K562 (cell line): ENCODE measurements around the gene ELOVL2. TPM values are rescaled to one million over a fixed set of nuclear protein-coding genes. Genes with fewer than 3 reads are reported as not detected.

Source experiments
- ATAC-seq: fragments of 200-7000 bp; cut with Tn5 transposase; 3 replicates; pipeline ENCODE4 v1.9.1; 2020; ENCODE audit warnings: moderate library complexity
- BruUV-seq: library from RNA; stranded (reverse); fragments of 400-500 nt; replicated peaks from 2 replicates; lab custom pipeline; 2021; lab: Mats Ljungman, UMichigan
- CTCF ChIA-PET: fragments of 300-600 bp; formaldehyde crosslinking; extraction: SDS; loops from one replicate; lab custom pipeline; 2021; ENCODE audit warnings: low intra/inter-chr PET ratio; lab: Yijun Ruan, JAX
- POLR2A ChIA-PET: fragments of 300-600, 350-650 bp; sonication (Branson Sonifier 250); formaldehyde crosslinking; extraction: SDS; loops from one replicate; lab custom pipeline; 2021; ENCODE audit warnings: antibody characterized with exemption, inconsistent platforms; lab: Yijun Ruan, JAX
- DNase-seq, 4 experiments: peaks; one replicate each; pipeline versions ENCODE4 v3.0.0 to v3.0.0-alpha.2; 2011 to 2018; ENCODE audit warnings: low spot score in 3 of 4, mixed read lengths in 3 of 4; ENCODE audit errors: extremely low read depth in 1 of 4
- FAIRE-seq: peaks from 2 replicates; lab custom pipeline; 2011; peaks lifted over from hg19 to GRCh38; lab: Jason Lieb, UNC
- H2AFZ ChIP-seq: 2 replicates; pipeline ENCODE4 v1.6.0; 2011; ENCODE audit warnings: low read depth, low read length, control low read depth, inconsistent platforms
- H3K27ac ChIP-seq: fragments of 200-600 bp; 3 replicates; pipeline ENCODE4 v1.8.0; 2011; ENCODE audit warnings: low read depth, mild to moderate bottlenecking, control low read depth, inconsistent platforms, low read length, moderate library complexity, mixed read lengths; ENCODE audit errors: extremely low read depth
- H3K27me3 ChIP-seq, 2 experiments: fragments of 300-600 bp in 1 of 2; 2 replicates in 1 of 2; 3 replicates in 1 of 2; pipeline versions ENCODE4 v1.6.0 to v1.8.0; 2011; ENCODE audit warnings: inconsistent platforms in 2 of 2, low read length in 2 of 2, mild to moderate bottlenecking in 1 of 2, mixed read lengths in 1 of 2, moderate library complexity in 1 of 2; ENCODE audit not compliant: control insufficient read depth in 2 of 2, insufficient read depth in 2 of 2
- H3K36me3 ChIP-seq: fragments of 300-600 bp; 3 replicates; pipeline ENCODE4 v1.8.0; 2011; ENCODE audit warnings: mild to moderate bottlenecking, low read length, inconsistent platforms; ENCODE audit not compliant: control insufficient read depth, insufficient read depth
- H3K4me1 ChIP-seq, 2 experiments: fragments of 200-600 bp in 1 of 2; replicated peaks in 1 of 2; 2 replicates in 1 of 2; 3 replicates in 1 of 2; pipeline versions ENCODE4 v1.5.1 to v1.8.0; 2011; ENCODE audit warnings: inconsistent platforms in 2 of 2, low read length in 2 of 2, mild to moderate bottlenecking in 1 of 2, mixed read lengths in 1 of 2, moderate library complexity in 1 of 2; ENCODE audit not compliant: control insufficient read depth in 2 of 2, insufficient read depth in 2 of 2
- H3K4me2 ChIP-seq: 2 replicates; pipeline ENCODE4 v1.6.1; 2011; ENCODE audit warnings: low read length, control low read depth, inconsistent platforms, mixed read lengths; ENCODE audit not compliant: insufficient read depth
- H3K4me3 ChIP-seq: fragments of 200-600 bp; sonication (generic), shearing (Covaris generic); 2 replicates; pipeline ENCODE4 v1.5.1; 2016; ENCODE audit warnings: control low read depth, inconsistent platforms
- H3K79me2 ChIP-seq: fragments of 200-600 bp; 3 replicates; pipeline ENCODE4 v1.8.0; 2011; ENCODE audit warnings: low read length, inconsistent platforms; ENCODE audit not compliant: control insufficient read depth, insufficient read depth
- H3K9ac ChIP-seq, 2 experiments: 2 replicates each; pipeline versions ENCODE4 v1.6.0 to v1.6.1; 2011; ENCODE audit warnings: low read depth in 2 of 2, low read length in 2 of 2, control low read depth in 1 of 2, inconsistent platforms in 1 of 2, mild to moderate bottlenecking in 1 of 2, mixed read lengths in 1 of 2; ENCODE audit not compliant: insufficient read depth in 1 of 2
- H3K9me1 ChIP-seq: one replicate; pipeline ENCODE4 v1.6.0; 2011; ENCODE audit warnings: inconsistent platforms, mild to moderate bottlenecking, low read length, moderate library complexity; ENCODE audit not compliant: control insufficient read depth, insufficient read depth
- H3K9me3 ChIP-seq: replicated peaks from 2 replicates; pipeline ENCODE4 v1.5.1; 2011; ENCODE audit warnings: low read depth, low read length, inconsistent platforms; ENCODE audit not compliant: control insufficient read depth, insufficient read depth
- H4K20me1 ChIP-seq: replicated peaks from 2 replicates; pipeline ENCODE4 v1.6.1; 2011; ENCODE audit warnings: low read length, inconsistent platforms, mixed read lengths; ENCODE audit not compliant: control insufficient read depth, insufficient read depth
- ASH1L ChIP-seq: fragments of 450-650 bp; IDR thresholded peaks from 2 replicates; pipeline ENCODE4 v1.6.1; 2018; ENCODE audit warnings: borderline replicate concordance, mild to moderate bottlenecking, low read depth; ENCODE audit not compliant: partially characterized antibody
- CBX5 ChIP-seq: IDR thresholded peaks from 2 replicates; pipeline ENCODE4 v1.6.1; 2014; ENCODE audit warnings: low read depth, borderline replicate concordance
- HMG20A ChIP-seq: fragments of 450-650 bp; formaldehyde crosslinking; conservative IDR thresholded peaks from 2 replicates; pipeline ENCODE4 v1.4.0; 2020; ENCODE audit warnings: mild to moderate bottlenecking, mixed read lengths
- POLR2G ChIP-seq: fragments of 200-400 bp; formaldehyde crosslinking; IDR thresholded peaks from 2 replicates; pipeline ENCODE4 v1.6.1; 2017; ENCODE audit warnings: low read depth, mild to moderate bottlenecking, antibody characterized with exemption, low read length, moderate library complexity
- TCF7L2 ChIP-seq: fragments of 150-350 bp; IDR thresholded peaks from 2 replicates; pipeline ENCODE4 v1.6.1; 2016; ENCODE audit warnings: low read depth, mild to moderate bottlenecking, low read length, moderate library complexity
- ZC3H4 ChIP-seq: sonication (generic); formaldehyde crosslinking; IDR thresholded peaks from 2 replicates; pipeline ENCODE4 v1.9.0; 2021; ENCODE audit warnings: missing genetic modification reagents, borderline replicate concordance
- ZSCAN32 ChIP-seq: fragments of 450-650 bp; formaldehyde crosslinking; IDR thresholded peaks from 2 replicates; pipeline ENCODE4 v1.4.0; 2020; ENCODE audit warnings: mild to moderate bottlenecking, moderate library complexity
- WGBS: fragments of 100-300 bp; shearing (Covaris generic); methylation state at CpG from one replicate; pipeline ENCODE4 v1.1.6; 2016; ENCODE audit warnings: low coverage, mixed read lengths; ENCODE audit not compliant: insufficient coverage; ENCODE audit errors: missing lambda C conversion rate; 5-methylcytosine and 5-hydroxymethylcytosine counted together
- in situ Hi-C: fragments of 300-500 bp; cut with MboI; formaldehyde crosslinking; loops from 4 replicates; pipeline ENCODE4 v1.15.0; 2018; ENCODE audit warnings: inconsistent platforms, mixed read lengths
- intact Hi-C: fragments of 100-400 bp; cut with micrococcal nuclease; formaldehyde crosslinking; loops from 2 replicates; pipeline ENCODE4 v1.14.2; 2022
- polyA plus RNA-seq, 8 experiments: library from polyadenylated mRNA; depleted of rRNA in 4 of 8; stranded (reverse) in 5 of 8; unstranded in 3 of 8; fragments of >200 nt; fragmentation: Nextera tagmentation in 2 of 8; fragmentation: Illumina TruSeq in 1 of 8; extraction: Ambion mirVana in 2 of 8; extraction: Trizol in 1 of 8; gene quantifications; 2 replicates each; pipeline versions ENCODE4 v1.2.1 to v1.2.3, GENCODE V29; 2011 to 2014; ENCODE audit warnings: inconsistent platforms in 1 of 8, missing spikeins in 1 of 8
- total RNA-seq, 7 experiments: library from RNA; depleted of rRNA in 6 of 7; stranded (reverse); fragments of >200 nt in 6 of 7; fragmentation: Illumina TruSeq in 2 of 7; extraction: Trizol in 2 of 7; gene quantifications; 2 replicates each; pipeline versions ENCODE4 v1.2.1 to v1.2.3, GENCODE V29; 2011 to 2021; ENCODE audit warnings: low replicate concordance in 1 of 7
- TF ChIP-seq, protein P1 (sequence below): fragments of 450-650 bp; IDR thresholded peaks from one replicate; pipeline ENCODE4 v1.6.1; 2018; ENCODE audit warnings: mild to moderate bottlenecking, moderate library complexity; ENCODE audit not compliant: partially characterized antibody

ELOVL2 gene
- total and polyA plus RNA-seq, 9 of the 15 experiments (the other 6 are each of a cell fraction or from before 2014, with no cell fraction given), result 0.05 to 0.96 (median 0.31) TPM

DNA sequence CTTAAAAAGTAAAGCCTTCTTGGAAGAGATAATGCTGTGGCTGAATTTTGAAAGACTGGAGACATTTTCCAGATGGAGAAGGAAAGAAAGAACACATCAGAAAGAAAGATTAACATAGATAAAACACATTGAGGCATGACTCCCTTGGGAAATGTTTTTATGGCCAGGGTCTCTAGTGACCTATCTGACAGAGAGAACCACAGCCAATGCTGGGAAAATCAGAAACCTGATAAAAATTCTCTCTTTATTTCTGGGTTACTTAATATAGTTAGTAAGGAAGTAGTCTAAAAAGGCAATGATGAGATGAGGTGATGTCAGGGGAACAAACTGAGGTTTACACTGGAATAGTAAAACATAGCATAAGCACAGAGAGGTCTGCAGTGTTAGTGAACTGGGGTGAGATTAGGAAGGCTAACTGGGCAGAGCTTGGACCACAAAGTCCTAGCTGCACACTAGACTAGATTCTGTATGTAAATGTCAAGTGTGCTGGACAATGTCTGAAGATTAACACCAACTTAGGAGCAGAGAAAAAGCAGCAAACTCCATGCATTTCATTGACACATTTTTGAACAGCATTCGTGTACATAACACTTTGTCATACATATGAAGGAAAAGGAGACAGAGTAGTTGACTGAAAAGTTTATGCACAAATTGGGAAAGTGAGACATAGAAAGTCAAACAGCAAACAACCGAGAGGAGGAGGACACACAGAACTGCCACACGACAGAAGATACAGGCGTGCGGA lies 31.0 kb downstream of the ELOVL2 start:
- WGBS, result 4% methylated on average over 5 of the region's 5 CpGs
- BruUV-seq, result no TSS peak
- no peaks in the 10 kb centered on the region for H3K9me1 ChIP-seq
- CTCF ChIA-PET, result no interaction called here
- DNase-seq, result no peak
- no peaks in the 10 kb centered on the region for H3K36me3 ChIP-seq
- H3K27me3 ChIP-seq, result peaks cover 13 to 18% of the 10 kb centered on the region in 2 experiments; a peak in 4 of 5 replicates
- no peak overlapping the region for H3K4me3 ChIP-seq
- in situ Hi-C loops (no loop called here), intact Hi-C loops (no loop called here)
- H3K4me2 ChIP-seq, result no peak overlapping the region
- TF ChIP-seq CBX5, result no peak
- no peak for TF ChIP-seq ZSCAN32 (CRISPR knock-in tag)
- TF ChIP-seq TCF7L2, result no peak
- TF ChIP-seq POLR2G, result no peak
- TF ChIP-seq, protein P1, sequence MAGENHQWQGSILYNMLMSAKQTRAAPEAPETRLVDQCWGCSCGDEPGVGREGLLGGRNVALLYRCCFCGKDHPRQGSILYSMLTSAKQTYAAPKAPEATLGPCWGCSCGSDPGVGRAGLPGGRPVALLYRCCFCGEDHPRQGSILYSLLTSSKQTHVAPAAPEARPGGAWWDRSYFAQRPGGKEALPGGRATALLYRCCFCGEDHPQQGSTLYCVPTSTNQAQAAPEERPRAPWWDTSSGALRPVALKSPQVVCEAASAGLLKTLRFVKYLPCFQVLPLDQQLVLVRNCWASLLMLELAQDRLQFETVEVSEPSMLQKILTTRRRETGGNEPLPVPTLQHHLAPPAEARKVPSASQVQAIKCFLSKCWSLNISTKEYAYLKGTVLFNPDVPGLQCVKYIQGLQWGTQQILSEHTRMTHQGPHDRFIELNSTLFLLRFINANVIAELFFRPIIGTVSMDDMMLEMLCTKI, result no peak
- no peak for TF ChIP-seq ASH1L
- no peak for TF ChIP-seq ZC3H4 (CRISPR knock-in tag)
- no peak for TF ChIP-seq HMG20A (CRISPR knock-in tag)
- TF ChIP-seq, all 486 proteins: peak for 0
- no peaks in the 10 kb centered on the region for H3K9me3 ChIP-seq
- no peak for ATAC-seq
- H3K79me2 ChIP-seq, result no peaks in the 10 kb centered on the region
- H3K4me1 ChIP-seq, result peaks cover 0 to 5% of the 10 kb centered on the region in 2 experiments; a peak in 2 of 5 replicates
- peak; percentile 46 for FAIRE-seq
- POLR2A ChIA-PET, result no interaction called here
- no peaks in the 10 kb centered on the region for H4K20me1 ChIP-seq
- no peak overlapping the region for H3K27ac ChIP-seq
- no peak overlapping the region for H2AFZ ChIP-seq
- no peak overlapping the region for H3K9ac ChIP-seq
